Fibroblast of the conjunctiva (primary cell): ENCODE data around the gene UHRF1.
"Not testable (repeated sequence)": the region's sequence is repeated elsewhere in the genome, so short reads cannot be mapped to it uniquely, and the experiment has no call there.

Experiments used
- DNase-seq: peaks from one replicate; pipeline ENCODE4 v3.0.0-alpha.2; 2010; ENCODE audit warnings: low read depth

UHRF1 gene

GRCh38 chr19:4900879-4901278 is 8.4 kb upstream of the UHRF1 start:
- not testable (repeated sequence) for DNase-seq

GRCh38 chr19:4902796-4903195 is 6.5 kb upstream of the UHRF1 start, which contains the start of gene ARRDC5:
TSS of gene ARRDC5 (minus strand) at chr19:4902896. CDS start at chr19:4902825, 71 bp downstream.
- no peak for DNase-seq

GRCh38 chr19:4904481-4904880 is 4.8 kb upstream of the UHRF1 start:
- DNase-seq, result no peak

- no peak for DNase-seq
These were observed 2.3 kb upstream of the UHRF1 start for GRCh38 chr19:4906963-4907362.

GRCh38 chr19:4908360-4908759 is 941 bp upstream of the UHRF1 start:
- no peak for DNase-seq

- no peak for DNase-seq
These were observed 533 bp upstream of the UHRF1 start for GRCh38 chr19:4908781-4909155.

GRCh38 chr19:4909897-4910593 is 744 bp downstream of the UHRF1 start:
- peak; percentile 70 for DNase-seq

- DNase-seq, result no peak
These were observed 1.4 kb downstream of the UHRF1 start for GRCh38 chr19:4910594-4911281.

- no peak for DNase-seq
These were observed 2.0 kb downstream of the UHRF1 start for GRCh38 chr19:4911314-4911713.

- peak; percentile 100 for DNase-seq
These were observed 2.7 kb downstream of the UHRF1 start for GRCh38 chr19:4911786-4912672.

- no peak for DNase-seq
These were observed 4.9 kb downstream of the UHRF1 start for GRCh38 chr19:4913996-4914735.

GRCh38 chr19:4914736-4915501 is 5.6 kb downstream of the UHRF1 start:
- peak; percentile 55 for DNase-seq

- DNase-seq, result no peak
These were observed 7.2 kb downstream of the UHRF1 start for GRCh38 chr19:4916292-4917082.

- DNase-seq, result no peak
These were observed 13.4 kb downstream of the UHRF1 start for GRCh38 chr19:4922530-4923275.

- DNase-seq, result no peak
These were observed 14.0 kb downstream of the UHRF1 start for GRCh38 chr19:4923276-4923747.

- DNase-seq, result no peak
These were observed 19.9 kb downstream of the UHRF1 start for GRCh38 chr19:4929186-4929585.

- DNase-seq, result no peak
These were observed 21.4 kb downstream of the UHRF1 start for GRCh38 chr19:4930664-4931063.

- DNase-seq, result no peak
These were observed 23.4 kb downstream of the UHRF1 start for GRCh38 chr19:4932711-4933110.

- no peak for DNase-seq
These were observed 24.2 kb downstream of the UHRF1 start for GRCh38 chr19:4933528-4933927.
